Right kidney (tissue), 9 donors: ENCODE data around the gene ZNF18.

ENCODE experiments used
- DNase-seq: peaks from one replicate; pipeline ENCODE4 v3.0.0-alpha.2; 2016
- long read RNA-seq, 8 donors: transcript quantifications; one replicate each; lab custom pipeline, GENCODE V29; 2026

The ZNF18 gene
- long read RNA-seq, donor 1, partial matches to known transcripts = 0 of 2 reads
- long read RNA-seq, donor 1, other reads (novel, unspliced or antisense) = 0 of 2 reads
- long read RNA-seq, donor 2 = 0 reads
- long read RNA-seq, donor 3, partial matches to known transcripts = 0 of 1 reads
- long read RNA-seq, donor 3, other reads (novel, unspliced or antisense) = 0 of 1 reads
- long read RNA-seq, donor 4, partial matches to known transcripts = 0 of 3 reads
- long read RNA-seq, donor 4, other reads (novel, unspliced or antisense) = 0 of 3 reads
- long read RNA-seq, donor 5, partial matches to known transcripts = 0 of 1 reads
- long read RNA-seq, donor 5, other reads (novel, unspliced or antisense) = 0 of 1 reads
- long read RNA-seq, donor 6, partial matches to known transcripts = 0 of 3 reads
- long read RNA-seq, donor 6, other reads (novel, unspliced or antisense) = 0 of 3 reads
- long read RNA-seq, donor 7 = 0 reads
- long read RNA-seq, donor 8 = 0 reads

DNA sequence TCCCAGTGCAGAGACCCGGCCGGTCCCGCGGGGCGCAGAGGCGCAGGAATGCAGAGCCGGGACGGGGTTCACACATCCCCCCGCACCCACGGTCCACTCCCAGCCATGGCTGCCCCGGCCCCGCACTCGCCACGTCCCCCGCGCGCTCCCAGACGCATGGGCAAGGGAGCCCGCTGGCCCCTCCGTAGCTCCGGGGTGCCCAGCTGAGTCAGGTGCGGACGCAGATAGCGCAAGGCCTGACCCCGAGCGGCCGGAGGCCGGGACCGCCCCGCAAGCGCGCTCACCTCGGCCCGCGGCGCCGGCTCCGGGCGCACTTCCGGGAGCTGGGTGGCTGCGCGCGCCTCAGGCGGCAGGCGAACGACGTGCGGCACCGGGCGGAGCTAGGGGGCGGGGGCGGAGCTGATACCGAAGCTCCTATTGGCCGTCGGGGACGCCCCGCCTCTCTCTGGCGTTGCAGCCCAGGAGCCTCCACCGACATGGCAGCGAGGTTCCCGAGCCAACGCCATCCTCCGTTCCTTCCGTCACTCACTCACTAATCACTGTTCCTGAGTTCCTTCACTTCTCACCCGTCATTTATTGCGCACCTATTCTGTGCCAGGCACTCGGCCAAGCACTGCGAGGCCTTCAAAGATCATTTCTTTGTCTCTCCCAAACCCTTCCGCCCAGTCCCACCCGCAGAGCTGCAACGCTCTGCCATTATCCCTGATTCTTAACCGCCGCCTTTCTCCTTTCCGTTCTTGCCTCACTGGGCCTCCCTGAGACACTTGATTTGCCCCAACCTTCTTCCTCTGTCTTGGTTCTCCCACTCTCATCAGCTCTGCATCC is at the start of gene ZNF18:
ZNF18 (minus strand) TSS at position 329 of the 825 bp plus-strand sequence. CDS start 4,646 bp downstream, outside the sequence.
- peak; percentile 95 for DNase-seq

- no peak for DNase-seq
Observed at GRCh38 chr17:12046786-12047185, 49.5 kb upstream of the ZNF18 start.

DNA sequence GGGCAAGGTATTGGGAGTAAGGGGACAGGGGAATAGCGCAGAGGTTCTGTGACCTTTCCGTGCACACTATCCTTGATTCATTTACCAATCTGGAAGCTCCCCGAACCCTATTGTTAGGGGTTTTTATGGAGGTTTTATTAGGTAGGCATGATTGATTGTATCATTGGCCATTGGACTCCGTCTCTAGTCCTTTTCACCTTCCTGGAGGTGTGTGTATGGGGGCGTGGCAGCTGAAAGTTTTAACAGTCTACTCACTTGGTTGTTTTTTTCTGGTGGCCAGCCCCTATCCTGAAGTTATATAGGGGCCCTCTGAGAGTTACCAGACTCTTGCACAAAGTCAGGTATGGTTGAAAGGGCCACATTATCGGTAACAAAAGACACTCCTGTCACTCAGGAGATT is 46.4 kb upstream of the ZNF18 start:
- DNase-seq = no peak

- no peak for DNase-seq
Observed at GRCh38 chr17:12041312-12041711, 44.0 kb upstream of the ZNF18 start.

GRCh38 chr17:12040478-12040877 is 43.2 kb upstream of the ZNF18 start:
- no peak for DNase-seq

GRCh38 chr17:12037970-12038369 is 40.7 kb upstream of the ZNF18 start:
- DNase-seq = no peak

DNA sequence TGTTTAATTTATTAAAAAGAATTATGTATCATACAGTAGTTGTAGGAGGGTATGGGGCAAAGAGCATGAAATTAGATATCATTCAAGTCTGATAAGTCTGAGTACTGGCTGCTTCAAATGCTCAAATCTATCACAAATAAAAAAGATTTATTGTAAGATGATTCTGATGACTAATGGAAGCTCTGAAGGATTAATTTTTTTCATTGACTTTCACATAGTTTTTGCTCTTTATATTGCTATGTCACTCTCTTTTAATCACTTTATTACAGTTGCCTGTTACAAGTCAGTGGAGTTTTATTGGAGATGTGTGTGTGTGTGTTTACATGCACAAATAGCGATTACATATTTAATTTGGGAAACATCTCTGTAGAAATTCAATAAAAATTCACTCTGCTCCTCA is 38.4 kb upstream of the ZNF18 start:
- DNase-seq = no peak

GRCh38 chr17:12034538-12034937 is 37.3 kb upstream of the ZNF18 start:
- DNase-seq = no peak

- DNase-seq = no peak
Observed at GRCh38 chr17:12028611-12029010, 31.3 kb upstream of the ZNF18 start.

- DNase-seq = no peak
Observed at GRCh38 chr17:12027658-12028057, 30.4 kb upstream of the ZNF18 start.

GRCh38 chr17:12024327-12024726 is 27.1 kb upstream of the ZNF18 start:
- DNase-seq = no peak

DNA sequence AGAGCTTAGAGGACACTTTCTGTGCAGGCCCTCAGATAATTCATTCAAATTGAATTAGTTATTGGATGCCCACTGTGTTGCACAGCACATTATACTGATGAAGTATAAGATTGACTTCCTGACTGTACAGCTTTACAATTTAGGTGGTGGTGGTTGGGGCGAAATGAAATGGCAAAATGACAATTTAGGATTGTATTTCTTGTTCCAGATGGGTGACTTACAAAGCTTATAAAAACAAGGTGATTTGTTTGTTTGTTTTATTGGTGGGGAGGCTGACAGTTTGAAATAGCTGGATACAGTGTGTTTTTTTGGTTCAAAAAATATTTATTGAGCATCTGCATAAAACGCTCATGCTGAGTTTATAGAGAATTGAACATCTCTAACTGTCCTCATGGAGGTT is 25.0 kb upstream of the ZNF18 start:
- DNase-seq = no peak

GRCh38 chr17:12021623-12022140 is 24.4 kb upstream of the ZNF18 start:
- no peak for DNase-seq

DNA sequence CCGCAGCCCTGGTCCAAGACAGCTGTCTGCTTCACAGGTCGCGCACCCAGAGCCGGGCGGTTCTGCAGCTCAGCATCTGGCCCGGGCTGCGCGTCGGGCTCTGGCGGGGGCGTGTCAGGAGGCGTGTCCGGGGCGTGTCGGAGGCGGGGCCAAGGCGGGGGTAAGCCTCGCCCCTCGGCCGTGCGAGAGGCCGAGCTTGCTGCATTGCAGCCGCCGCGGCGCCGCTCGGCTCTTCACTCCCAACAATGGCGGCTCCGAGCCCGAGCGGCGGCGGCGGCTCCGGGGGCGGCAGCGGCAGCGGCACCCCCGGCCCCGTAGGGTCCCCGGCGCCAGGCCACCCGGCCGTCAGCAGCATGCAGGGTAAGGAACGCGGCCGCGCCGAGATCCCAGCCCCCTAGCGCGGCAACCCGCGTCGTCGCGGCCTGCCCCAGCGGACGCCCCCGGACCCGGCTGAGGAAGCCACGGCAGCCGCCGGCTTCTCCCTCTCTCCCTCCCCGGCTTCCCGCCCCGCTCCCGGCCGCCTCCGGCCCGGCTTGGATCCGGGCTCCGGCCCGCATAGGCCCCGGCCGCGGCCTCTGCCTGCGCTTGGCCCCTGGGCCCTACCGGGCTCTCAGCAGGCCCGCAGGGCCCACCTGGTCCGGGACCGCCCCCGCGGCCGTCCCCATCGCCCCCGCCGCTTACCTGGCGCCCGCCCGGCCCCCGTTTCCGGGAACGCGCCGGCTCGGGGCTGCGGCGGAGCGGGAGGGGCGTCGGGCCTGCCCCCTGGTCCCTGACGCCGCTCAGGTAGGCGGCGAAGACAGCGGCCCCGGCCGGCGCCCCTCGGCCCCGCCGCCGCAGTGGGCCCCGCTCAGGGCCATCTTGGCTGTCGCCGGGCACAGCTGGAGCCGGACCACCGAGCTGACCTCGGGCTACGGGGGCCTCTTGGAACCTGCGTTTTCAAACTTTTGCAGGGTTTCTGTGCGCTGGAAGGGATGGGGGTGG is 23.7 kb upstream of the ZNF18 start, which contains the start of gene MAP2K4:
MAP2K4 (plus strand) TSS at position 236 of the 981 bp plus-strand sequence; CDS start at position 246, 10 bp downstream.
- DNase-seq = peak; percentile 79

GRCh38 chr17:12007466-12007865 is 10.2 kb upstream of the ZNF18 start:
- DNase-seq = no peak

DNA sequence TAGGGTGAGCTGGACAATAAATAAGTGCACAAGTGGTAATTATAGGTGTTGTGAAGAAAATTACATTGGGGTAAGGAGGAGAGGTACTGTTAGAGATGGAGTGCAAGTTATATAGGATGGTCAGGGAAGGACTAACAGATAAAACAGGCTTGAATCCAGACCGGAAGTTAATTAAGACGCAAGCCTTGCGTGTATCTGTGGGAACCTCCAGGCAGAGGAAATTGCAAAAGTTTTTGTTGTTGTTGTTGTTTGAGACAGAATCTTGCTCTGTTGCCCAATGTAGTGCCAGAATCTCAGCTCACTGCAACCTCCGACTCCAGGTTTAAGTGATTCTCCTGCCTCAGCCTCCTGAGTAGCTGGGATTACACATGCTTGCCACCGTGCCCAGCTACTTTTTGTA is 2.4 kb upstream of the ZNF18 start:
- DNase-seq = no peak

DNA sequence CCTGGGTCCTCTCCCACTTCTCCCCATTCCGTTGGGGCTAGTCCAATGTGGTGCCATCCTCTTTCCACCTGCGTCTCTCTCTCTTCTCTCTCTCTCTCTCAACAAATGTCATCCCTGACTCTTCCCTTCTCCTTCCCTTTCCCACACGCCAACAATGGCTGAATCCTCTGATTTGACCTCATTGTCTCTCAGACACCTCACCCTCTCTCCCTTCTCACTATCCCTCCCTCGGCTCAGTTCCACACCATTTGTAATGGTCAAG is 628 bp upstream of the ZNF18 start:
- DNase-seq = no peak

GRCh38 chr17:11996722-11997146 is 541 bp downstream of the ZNF18 start:
- DNase-seq = no peak

DNA sequence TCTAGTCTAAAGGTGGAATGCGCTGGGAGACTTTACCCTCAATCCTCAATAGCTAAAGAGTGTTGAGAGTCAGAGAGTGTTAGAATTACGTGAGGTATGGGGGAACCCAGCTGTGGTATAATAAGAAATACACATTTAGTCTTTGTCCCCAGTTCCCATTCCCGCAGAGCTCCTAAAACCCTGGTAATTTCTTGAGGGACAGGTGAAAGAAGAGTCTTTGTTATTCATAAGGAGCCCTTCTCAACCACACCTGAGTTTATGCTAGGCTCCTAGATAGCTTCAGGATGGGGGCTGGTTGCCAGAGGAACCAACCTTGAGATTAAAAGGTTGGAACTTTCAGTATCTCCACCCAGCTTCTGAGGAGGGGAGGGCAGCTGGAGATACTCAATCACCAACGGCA is 5.8 kb downstream of the ZNF18 start:
- no peak for DNase-seq

GRCh38 chr17:11990363-11990983 is 6.8 kb downstream of the ZNF18 start:
- DNase-seq = no peak

DNA sequence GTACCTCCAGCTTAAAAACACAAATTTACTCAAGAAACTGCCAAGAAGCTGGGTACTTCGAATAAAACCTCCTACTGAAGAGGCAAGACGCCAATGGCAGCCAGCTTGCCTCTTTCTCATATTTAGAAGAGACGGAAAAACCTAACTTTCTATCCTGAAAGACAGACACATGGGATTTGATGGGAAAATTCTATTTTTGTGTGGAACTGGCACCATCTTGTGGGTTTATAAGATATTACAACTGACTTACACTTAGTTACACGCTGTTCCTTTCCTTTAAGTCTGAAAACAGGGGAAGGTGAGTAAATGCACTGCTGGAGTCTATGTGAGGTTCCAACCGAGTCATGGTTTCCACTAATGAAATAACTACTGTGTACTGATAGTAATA is 10.3 kb downstream of the ZNF18 start:
- peak; percentile 5 for DNase-seq
